ENCODE measurements around the gene CCR8.
"Not testable (repeated sequence)": the region's sequence is repeated elsewhere in the genome, so short reads cannot be mapped to it uniquely, and the experiment has no call there.

CCR8 gene

DNA sequence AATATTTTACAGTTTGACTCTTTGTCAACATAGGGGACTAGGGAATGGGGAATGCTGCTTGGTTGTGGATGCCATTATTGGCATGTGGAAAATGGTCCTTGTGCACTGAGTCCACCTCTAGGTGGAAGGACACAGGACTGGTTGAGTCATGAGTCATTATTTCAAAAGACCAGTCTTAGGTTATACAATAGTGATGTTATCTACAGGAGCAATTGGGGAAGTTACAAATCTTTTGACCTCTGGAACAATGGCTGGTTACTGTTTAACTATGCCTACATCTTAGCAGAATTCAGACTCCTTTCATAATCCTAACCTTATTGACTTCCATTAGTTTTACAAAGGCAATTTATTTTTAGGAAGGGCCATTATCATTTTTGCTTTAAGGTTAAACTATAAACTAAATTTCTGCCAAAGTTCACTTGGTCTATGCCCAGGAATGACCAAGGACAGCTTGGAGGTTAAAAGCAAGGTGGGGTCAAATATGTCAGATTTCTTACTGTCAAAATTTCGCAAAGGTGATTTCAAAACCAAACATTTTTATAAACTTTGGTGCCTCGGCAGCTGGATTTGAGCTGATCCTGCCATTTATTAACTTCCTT lies 11.8 kb upstream of the CCR8 start:
- no peak for DNase-seq

DNA sequence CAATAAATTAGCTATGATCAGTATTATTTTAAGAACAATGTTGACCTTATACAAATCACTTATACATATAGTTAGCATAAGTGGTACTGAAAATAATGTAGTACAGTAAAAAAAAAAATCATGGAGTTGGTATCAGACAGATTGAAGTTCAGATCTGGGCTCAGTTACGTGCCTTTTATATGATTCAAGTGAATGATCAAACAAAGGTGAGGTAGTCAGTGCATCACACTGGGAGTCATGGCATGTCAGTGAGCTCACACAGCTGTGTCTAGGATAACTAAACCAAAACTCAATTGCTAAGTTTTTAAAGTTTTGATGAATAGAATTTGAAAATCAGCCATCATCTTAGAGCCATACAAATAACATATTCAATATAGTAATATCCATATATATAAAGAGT lies 11.2 kb upstream of the CCR8 start:
- DNase-seq = no peak

DNA sequence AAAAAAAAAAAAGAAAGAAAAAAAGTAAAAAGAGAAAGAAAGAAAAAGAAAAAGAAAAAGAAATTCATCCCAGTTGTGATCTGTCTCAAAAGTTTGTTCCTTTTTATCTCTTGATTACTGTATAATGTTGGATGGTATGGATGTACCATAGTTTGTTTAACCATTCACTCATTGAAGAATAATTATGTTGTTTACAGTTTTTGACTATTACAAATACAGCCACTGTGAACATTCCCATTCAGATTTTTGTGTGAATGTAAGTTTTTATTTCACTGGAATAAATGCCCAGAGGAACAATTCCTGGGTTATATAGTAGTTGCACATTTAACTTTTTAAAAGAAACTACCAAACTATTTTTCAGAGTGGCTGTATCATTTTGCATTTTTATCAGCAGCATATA lies 10.3 kb upstream of the CCR8 start:
- DNase-seq = no peak

DNA sequence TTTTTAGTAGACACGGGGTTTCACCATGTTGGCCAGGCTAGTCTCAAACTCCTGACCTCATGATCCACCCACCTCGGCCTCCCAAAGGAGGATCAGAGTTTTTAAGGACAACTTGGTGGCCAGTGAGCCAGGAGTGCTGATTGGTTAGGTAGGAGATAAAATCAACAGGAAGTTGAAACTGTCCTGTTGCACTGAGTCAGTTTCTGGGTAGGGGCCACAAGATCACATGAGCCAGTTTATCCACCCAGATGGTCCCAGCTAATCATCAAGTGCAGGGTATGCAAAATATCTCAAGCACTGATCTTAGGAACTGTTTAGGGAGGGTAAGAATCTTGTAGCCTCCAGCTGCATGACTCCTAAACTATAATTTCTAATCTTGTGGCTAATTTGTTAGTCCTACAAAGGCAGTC lies 7.9 kb upstream of the CCR8 start:
- DNase-seq = not testable (repeated sequence)

DNA sequence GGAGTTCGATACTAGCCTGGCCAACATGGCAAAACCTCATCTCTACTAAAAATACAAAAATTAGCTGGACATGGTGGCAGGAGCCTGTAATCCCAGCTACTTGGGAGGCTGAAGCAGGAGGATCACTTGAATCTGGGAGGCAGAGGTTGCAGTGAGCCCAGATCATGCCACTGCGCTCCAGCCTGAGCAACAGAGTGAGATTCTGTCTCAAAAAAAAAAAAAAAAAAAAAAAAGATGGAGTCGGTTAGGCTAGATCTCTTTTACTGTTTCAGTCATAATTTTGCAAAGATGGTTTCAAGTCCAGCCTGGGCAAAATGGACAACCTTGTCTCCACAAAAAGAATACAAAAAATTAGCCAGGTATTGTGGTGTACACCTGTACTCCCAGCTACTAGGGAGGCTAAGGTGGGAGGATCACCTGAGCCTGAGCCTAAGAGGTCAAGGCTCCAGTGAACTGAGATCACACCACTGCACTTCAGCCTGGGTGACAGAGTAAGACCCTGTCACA lies 7.2 kb upstream of the CCR8 start:
- not testable (repeated sequence) for DNase-seq

DNA sequence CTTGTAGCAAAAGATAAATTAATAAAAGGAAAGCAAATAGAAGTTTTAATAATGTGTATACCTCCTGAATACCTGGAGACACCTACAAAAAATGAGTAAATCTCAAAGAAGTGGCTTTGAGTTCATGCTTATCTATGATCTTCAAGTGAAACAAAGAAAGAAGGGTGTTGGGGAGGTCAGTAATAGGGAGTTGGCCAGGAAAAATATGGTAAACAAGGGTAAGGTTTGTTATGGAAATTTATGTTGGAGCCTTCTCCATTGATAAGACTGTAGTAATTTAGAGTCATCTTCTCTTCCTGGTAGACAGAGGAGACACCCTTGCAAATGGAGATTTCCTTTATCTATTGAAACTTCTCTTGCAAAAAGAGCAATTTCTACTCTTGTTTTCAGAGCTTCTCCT lies 6.6 kb upstream of the CCR8 start:
- no peak for DNase-seq

DNA sequence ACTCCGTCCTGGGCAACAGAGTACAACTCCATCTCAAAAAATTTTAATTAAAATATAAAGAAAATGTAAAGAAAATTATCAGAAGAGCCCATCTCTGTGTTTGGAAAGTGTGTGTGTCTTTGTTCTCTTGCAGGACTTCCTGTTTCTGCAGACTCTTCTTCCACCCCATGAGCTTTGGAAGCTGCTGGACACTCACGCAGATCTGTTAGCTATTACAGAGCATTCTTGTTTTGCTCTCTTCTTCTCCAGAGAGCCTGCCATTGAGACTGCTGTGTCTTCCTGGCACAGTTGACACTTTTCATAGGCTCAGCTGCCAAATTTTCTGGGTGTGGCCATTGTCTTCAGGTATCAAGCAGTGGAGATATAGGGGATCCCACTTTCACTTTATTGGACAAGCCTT lies 6.0 kb upstream of the CCR8 start:
- no peak for DNase-seq

DNA sequence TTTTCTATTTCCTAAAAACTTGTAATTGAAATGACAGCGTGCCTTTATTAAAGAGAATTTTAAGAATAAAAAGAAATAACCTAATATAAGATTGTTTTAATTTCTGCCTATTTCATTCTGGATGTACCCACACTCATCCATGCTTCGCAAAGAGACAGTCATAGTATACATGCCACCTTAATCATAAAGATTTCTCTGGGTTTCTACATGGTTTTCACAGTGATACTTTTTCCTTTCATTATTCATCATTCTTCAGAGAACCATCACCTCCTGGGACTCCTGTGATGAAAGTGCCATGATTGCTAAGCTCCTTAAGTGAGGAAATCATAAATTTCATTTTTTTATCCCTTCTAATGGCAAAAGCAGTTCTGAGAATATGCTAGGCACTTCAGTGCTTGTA lies 4.3 kb upstream of the CCR8 start:
- DNase-seq = no peak

DNA sequence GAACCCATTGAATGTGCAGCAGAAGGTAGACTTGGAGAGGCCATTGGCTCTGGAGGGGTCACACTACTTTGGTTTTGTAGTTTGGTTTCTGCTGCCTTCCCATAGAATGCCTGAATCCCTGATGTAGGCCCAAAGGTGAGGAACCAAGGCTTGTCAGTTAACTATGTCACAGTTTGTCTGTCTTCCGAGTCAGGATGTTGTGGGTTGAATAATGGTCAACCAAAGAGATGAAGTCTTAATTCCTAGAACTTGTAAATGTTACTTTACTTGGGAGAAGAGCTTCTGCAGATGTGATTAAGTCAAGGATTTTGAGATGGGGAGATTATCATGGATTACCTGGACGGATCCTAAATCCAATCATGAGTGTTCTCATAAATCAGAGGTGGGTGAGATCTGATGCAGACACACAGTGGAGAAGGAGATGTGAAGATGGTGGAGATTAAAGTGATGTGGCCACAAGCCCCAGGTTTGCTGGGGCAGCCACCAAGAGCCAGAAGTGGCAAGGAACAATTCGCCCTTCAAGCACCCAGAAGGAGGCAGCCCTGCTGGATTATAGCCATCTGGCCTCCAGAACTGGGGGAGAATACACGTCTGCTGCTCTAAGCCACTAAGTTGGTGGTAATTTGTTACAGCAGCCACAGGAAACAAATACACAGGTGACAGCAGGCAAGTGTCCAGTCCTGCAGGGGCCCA lies 2.3 kb upstream of the CCR8 start:
- DNase-seq = no peak

DNA sequence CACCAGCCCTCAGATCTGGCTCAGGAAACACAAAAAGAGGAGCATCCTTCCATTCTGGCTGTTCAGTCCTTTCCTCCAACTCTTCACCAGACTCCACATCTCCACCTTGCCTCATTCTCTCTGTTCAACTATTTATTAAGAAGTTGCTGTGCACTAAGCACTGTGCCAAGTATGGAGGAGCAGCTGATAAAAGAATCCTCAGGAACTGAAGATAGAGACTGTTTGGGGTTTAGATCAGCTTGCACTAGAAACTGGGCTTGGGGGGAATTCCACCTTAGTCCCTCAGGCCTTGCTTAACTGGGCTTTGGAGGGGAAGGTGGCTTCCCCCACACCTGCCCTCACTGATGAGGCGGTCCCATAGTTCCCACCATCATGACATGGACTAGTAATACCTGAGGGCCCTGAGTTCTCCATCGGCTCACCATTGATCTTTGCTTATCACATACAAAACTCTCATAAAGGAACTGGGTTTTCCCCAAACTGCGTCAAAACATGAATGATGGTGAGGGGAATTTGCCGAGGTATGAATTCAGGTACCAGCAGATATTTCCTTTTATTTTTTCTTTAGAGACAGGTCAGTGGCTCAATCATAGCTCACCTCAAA lies 1.7 kb upstream of the CCR8 start:
- no peak for DNase-seq

DNA sequence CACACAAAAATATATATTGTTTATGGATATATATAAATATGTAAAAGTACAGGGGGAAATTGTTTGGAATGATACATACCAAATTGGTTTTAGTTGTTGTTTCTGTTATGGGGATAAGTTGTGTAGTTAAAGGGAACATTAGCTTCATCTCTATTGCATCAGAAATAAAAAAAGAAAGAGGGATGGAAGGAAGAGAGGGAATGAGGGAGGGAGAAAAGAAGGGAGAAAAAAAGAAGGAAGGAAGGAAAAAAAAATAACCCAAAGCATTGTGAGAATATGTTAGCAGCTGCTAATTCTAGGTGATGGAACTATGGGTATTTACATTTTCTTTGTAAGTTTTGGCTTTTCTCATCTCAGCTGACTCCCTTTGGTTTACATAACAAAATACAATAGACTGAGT lies 1.3 kb downstream of the CCR8 start:
- no peak for DNase-seq

DNA sequence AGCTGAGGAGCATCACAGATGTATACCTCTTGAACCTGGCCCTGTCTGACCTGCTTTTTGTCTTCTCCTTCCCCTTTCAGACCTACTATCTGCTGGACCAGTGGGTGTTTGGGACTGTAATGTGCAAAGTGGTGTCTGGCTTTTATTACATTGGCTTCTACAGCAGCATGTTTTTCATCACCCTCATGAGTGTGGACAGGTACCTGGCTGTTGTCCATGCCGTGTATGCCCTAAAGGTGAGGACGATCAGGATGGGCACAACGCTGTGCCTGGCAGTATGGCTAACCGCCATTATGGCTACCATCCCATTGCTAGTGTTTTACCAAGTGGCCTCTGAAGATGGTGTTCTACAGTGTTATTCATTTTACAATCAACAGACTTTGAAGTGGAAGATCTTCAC lies 3.0 kb downstream of the CCR8 start:
- no peak for DNase-seq

DNA sequence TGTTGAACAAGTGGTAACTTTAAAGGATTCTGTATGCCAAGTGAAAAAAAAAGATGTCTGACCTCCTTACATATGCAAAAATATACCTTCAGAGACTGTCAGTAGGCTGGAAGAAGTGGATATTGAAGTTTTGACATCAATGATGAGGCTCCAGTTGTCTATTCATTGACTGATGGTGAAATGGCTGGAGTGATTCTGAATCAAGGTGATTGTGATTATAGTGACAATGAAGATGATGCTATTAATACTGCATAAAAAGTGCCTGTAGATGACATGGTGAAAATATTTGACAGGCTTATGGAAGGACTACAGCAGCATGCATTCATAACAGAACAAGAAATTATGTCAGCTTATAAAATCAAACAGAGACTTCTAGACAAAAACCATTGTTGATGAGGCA lies 4.1 kb downstream of the CCR8 start:
- no peak for DNase-seq

DNA sequence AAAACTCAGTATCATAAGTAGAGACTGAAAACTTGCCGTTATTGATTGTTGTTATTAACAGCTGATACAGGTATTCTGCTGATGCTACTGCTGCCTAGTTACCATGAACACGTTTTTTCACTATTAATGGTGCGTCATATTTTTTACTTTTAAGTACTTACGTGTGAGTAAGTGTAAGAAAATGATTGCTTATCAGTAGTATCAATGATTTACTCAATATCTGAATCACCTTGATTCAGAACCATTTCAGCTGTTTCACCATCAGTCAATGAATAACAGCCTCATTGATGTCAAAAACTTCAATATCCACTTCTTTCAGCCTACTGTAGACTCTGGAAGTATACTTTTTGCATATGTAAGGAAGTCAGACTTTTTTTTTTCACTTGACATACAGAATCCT lies 4.7 kb downstream of the CCR8 start:
- DNase-seq = no peak

DNA sequence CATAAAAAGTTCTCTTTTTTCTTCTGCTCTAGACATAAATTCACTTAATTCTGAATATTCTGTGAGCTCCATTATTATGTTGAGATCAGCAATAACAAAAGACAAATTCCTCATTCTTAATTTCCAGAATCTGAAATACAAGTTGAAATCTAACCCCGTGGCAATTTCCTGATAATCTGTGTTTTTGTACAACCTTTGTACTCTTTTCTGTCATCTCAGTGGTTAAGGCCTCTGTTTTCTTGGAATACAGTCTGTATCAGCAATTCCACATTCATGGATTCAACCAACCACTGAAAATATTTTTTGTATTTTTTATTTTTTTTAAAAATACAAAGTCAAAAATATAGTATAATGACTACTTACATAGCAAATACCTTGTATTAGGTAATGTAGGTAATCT lies 8.7 kb downstream of the CCR8 start:
- no peak for DNase-seq

DNA sequence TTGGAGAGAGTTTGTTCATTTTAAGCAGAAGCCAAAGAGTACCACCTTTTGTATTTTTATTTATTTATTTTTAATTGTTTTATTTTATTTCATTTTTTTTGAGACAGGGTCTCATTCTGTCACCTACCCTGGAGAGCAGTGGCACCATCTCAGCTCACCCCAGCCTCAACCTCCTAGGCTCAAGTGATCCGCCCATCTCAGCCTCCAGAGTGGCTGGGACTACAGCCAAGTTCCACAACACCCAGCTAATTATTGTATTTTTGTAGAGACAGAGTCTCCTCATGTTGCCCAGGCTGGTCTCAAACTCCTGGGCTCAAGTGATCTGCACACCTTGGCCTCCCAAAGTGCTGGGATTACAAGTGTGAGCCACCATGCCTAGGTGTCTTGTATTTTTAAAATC lies 9.6 kb downstream of the CCR8 start:
- DNase-seq = no peak

DNA sequence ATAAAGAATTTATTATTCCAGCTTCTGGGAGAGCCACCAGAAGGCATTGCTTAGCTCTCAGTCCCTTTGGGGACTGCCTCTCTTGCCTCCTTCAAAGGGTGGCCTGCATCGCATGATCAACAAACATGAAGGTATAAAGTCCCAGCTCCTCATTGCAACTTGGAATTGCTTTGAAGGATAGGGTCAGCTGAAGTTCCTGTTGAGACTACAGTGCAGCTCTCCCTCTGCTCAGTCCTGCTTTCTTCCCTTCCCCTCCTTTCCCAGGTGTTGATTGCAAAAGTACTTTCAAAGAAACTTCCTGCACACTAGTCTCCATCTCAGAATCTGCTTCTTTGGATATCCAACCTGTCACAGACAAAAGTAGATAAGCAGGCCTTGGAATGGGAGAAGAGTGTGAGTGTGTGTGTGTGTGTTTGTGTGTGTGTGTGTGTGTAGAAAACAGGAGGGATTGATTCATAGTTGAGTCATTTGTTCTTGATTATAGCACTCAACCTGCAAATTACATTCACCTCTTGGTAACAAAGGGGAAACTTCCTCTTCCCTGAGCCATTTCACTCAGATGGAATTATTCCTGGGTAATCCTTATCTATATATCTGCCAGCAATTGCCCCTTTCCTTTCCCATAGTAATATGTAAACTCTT lies 13.7 kb downstream of the CCR8 start:
- no peak for DNase-seq

DNA sequence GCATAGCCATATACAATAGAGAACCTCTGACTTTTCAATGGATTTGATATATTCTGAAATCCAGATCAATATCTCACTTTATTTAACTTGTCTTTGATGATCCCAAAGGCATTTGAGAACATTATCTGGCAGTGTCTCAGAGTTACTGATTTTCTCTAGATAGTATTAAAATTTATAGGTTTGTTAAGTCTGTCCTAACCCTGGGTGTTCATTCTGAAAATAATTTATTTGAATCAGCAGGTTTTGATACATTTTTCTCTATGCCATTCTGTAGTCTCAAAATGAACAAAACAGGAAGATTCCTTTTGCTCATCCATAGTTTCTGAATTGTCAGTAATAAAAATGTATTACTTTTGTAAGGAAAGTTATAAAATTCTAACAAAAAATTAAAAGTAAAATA lies 14.3 kb downstream of the CCR8 start:
- no peak for DNase-seq

DNA sequence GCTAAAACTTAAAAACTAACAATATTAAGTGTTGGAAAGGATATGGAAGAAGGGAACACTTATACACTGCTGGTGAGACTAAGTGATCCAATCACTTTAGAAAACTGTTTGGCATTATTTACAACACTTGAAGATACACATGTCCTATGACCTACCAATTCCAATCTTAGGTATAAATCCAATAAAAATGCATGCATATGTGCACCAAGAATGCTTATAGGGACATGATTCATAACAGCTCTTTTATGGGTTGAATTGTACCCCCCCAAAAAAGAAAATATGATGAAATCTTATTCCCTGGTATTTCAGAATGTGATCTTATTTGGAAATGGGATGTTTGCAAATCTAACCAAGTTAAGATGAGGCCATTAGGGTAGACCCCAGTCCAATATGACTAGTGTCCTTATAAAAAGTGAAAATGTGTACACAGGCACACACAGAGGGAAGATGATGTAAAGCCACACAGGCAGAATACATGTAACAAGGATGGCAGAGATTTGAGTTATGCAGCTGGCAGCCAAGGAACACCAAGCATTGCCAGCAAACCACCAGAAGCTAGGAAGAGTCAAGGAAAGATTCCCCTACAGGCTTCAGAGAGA lies 15.3 kb downstream of the CCR8 start:
- DNase-seq = no peak

DNA sequence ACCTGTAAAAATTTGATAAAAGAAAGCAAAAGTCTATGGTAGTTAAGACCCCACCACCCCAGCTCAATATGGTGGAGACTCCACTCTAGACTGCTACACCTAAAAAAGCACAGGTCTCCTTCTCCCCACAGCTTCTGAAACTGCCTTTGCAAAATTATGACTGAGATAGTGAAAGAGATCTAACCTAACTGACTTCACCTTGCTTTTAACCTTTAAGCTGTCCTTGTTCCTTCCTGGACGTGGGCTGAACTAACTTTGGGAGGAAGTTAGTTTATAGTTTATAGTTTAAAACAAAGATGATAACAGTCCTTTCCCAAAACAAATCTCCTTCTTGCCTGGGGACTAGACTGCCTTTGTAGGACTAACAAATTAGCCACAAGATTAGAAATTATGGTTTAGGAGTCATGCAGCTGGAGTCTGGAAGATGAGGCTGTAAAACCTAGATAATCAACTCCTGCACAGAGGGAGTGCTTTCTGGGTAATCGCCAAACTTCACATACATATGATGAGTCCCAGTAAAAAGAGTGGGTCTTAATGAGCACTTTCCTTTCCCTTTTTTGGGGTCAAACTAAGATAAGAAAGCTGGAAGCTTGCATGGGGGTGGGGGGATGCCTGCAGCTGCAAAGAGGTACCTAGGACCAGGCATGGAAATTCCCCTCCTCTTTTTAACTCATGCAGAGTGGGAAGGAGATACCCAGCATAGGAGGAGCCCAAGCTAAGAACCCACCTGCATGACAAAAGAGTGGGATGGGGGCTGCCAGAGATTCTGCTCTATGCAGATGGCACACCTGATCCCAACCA lies 17.5 kb downstream of the CCR8 start:
- no peak for DNase-seq

DNA sequence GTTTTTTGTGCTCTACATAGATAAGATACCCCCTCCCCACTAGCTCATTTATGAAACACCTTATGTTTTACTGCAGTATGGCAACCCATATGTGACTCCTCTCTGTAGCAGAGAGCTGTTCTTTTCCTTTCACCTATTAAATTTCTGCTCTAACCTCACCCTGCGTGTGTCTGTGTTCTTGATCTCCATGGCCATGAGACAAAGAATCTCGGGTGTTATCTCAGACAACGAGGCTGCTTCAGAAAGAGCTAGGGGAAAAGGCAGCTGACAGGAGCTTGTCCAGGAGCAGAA lies 18.0 kb downstream of the CCR8 start:
- no peak for DNase-seq

DNA sequence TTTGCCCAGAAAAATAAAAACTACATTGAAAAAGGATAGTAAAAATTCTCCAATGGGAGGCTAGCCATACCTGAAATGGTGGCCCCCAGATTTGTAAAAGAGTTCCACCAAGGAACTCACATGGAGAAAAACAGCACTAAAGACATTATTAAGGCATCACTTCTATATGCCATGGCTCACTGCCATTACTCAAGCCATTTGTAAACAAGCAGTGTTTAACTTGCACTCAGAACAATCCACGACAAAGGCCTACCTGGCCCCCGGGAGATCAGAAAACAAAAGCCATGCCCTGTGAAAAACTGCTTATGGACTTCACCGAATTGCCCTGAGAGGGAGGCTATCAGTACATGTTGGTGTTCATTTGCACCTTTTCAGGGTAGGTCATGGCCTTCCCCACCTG lies 19.6 kb downstream of the CCR8 start:
- no peak for DNase-seq

DNA sequence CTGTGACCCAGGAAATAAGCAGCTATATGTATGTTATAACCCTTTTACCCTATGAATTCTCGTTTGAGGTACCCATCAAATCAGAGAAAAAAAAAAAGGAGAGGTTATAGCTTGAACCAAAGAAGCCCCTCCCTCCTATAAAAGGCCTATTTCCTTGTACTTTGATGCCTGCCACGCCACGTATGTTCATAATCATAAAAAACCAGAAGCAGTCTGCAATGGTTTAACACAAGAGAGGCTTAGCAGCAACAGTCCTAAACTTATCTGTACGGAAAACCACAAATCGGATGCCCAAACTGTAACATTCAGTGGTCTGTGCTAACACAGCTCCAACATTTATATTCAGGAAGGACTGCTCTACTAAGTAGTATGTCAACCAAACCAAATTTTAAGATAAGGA lies 21.2 kb downstream of the CCR8 start:
- no peak for DNase-seq

All from right forelimb (tissue), 1 donor.